GM18907 (cell line): ENCODE data around the gene PPP2R1B.
"Not testable (repeated sequence)": the region's sequence is repeated elsewhere in the genome, so short reads cannot be mapped to it uniquely, and the experiment has no call there.

Experiments used
- ATAC-seq: cut with Tn5 transposase; IDR thresholded peaks from one replicate; pipeline ENCODE4 v1.9.1; 2021; ENCODE audit warnings: mild to moderate bottlenecking, moderate library complexity; ENCODE audit not compliant: unreplicated experiment

PPP2R1B gene

GRCh38 chr11:111729071-111729830 is 36.9 kb downstream of the PPP2R1B start:
- ATAC-seq, result no peak

GRCh38 chr11:111727431-111727830 is 38.8 kb downstream of the PPP2R1B start:
- ATAC-seq, result no peak

DNA sequence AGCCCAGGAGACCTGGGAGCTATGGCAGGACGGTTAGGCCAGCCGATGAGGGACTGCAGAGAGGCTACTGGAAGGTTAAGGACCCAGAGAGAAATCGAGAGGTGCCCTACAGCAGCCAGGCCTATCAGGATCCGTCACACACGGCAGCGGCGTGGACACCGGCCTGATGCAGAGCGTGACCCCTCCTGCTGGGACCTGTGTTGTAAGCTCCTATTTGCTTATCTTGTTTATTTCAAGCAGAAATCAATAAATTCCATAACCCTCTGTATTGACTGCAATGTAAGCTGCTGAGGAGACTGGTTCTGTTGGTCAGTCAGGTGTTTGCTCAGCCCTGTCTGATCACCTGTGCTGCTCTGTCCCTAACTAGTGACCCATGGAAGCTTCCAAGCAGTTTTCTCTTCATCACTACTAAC is 39.9 kb downstream of the PPP2R1B start:
- no peak for ATAC-seq

GRCh38 chr11:111725621-111726020 is 40.6 kb downstream of the PPP2R1B start:
- ATAC-seq, result no peak

DNA sequence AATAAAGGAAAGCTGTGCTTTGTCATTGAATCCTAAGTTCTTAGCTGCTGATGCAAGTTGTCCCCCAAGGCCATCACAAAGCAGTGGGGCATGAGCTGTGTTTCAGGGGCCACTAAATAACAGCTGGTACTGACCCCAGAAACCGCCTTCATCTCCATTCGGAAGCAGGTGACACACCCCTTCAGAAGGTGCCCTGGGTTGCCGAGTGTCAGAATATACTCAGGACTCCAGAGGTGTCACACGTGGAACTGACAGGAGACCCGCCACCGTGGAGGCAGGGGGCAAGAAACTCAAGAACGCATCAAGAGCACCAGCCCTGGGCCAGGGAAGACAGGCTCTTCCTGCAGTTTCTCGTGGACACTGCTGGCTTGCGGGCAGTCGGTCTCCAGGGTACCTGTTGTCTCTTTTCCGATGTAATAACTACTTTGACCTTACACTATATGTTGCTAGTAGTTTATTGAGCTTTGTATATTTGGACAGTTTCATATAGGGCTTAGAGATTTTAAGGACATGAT is 41.5 kb downstream of the PPP2R1B start:
- no peak for ATAC-seq

DNA sequence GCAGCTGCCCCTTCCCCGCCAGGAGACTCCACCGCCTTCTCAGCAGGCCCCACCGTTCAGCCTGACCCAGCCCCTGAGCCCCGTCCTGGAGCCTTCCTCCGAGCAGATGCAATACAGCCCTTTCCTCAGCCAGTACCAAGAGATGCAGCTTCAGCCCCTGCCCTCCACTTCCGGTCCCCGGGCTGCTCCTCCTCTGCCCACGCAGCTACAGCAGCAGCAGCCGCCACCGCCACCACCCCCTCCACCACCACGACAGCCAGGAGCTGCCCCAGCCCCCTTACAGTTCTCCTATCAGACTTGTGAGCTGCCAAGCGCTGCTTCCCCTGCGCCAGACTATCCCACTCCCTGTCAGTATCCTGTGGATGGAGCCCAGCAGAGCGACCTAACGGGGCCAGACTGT is 42.6 kb downstream of the PPP2R1B start:
- no peak for ATAC-seq

GRCh38 chr11:111722501-111722900 is 43.7 kb downstream of the PPP2R1B start:
- ATAC-seq, result no peak

DNA sequence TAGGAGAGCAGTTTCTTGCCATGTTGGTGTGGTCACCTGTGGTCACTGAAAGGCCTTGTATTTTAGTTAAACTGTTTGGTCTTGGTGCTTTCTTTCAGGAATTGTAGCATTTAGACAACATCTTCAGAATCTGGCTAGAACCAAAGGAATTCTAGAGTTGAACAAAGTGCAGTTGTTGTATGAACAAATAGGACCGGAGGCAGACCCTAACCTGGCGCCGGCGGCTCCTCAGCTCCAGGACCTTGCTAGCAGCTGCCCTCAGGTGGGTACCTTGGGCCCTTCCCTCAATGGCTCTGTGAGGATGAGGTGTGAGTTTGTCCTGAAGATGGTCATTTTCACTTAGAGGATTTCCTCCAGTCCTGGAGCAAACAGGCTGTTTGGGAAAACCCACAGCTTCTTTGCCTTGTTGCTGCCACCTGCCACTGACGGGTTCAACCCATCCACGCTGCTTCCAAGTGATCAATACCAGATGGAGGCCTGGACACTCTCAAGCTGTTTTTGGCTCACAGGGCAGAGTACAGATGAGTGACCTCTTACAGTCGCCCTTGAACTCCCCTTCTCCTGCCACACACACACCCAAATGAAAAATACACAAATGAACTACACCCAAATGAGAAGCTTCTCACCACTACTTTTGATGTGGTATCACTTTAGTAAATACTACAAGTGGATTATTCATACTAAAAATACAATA is 45.2 kb downstream of the PPP2R1B start:
- no peak for ATAC-seq

DNA sequence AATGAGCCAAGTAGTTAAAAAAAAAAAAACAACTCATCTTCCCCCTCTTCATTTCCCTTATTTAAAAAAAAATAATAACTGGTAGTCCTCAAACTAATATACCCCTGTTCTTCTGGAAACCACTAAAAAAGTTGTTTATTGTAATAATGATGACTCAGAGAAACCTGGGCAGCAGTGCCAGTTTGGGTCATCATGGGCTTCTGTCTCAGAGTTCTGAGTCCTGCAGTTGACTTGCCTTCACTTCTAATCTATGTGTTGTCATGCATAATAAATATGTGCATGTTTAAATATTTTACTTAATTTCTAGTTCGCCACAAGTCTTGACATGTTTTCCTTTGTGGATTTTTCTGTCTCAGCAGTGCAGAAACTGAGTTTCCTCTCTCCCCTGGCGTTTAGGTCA is 46.8 kb downstream of the PPP2R1B start:
- no peak for ATAC-seq

DNA sequence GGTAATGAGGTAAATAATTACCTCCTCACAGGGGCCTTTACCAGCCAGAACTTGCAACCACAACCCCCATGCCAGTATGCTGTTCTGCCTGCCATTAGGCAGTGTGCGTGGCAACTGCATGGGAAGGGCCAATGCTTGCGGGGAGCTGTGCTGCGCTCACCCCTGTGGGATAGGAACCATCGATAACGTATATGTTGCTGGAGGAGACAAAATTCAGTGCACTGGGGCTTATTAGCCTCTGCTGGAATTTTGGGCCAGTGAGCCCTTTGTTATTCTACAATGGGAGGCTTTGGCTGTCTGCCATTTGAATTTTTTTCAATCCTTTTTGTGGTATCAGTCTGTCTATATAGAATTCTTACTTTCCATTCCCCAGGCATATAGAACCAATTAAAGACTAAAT is 47.3 kb downstream of the PPP2R1B start:
- ATAC-seq, result no peak

DNA sequence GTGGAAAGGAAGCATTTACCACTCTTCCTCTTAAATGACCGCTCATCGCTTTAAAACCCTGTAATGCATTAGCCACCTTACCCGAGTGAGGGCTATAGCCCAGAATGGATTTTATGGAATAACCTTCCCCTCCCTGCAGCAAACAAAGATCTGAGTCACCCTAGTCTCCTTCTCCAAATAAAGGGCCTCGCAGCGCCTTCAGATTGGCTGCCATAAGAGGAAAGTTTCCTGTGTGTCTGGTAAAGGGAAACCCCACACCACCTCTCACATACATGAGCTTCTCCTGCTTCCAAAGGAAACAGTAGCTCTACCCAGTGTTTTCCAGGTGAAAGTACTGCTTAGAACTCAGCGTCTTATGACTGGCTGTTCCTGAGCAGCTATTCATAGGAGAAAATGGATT is 47.8 kb downstream of the PPP2R1B start:
- ATAC-seq, result no peak

DNA sequence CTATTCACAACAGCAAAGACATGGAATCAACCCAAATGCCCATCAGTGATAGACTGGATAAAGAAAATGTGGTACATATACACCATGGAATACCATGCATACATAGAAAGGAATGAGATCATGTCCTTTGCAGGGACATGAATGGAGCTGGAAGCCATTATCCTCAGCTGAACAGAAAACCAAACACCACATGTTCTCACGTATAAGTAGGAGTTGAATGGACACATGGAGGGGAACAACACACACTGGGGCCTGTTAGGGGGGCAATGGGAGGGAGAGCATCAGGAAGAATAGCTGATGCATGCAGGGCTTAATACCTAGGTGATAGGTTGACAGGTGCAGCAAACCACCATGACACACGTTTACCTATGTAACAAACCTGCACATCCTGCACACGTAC is 48.5 kb downstream of the PPP2R1B start:
- not testable (repeated sequence) for ATAC-seq

DNA sequence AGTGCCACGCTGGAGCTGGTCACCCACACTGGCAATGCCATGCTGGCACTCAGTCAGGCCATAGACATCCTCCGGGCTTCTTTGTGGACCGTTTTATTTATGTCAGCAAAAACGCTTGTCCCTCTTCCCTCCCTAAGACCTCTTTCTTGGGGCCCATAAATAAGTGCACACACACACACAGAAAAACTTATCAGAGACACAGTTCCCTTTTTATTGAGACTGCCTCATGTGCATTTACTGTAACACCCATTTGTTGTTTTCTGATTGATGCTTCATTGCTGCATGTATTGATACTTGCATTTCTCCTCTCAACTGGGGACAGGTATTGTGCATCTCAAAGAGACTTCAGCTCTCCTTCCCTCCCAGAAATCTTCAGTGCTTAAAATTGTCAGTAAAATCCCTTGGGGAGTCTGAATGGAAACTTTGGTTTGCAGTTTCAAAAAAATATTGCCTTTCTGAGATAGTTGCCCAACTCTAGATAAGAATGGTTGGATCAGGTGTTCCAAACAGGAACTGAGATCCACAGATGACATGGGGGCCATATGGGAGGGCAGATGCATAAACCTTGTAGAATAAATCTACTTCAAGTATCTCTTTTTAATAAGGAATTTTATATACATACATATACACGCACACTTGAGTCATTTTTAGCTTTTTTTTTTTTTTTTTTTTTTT is 50.9 kb downstream of the PPP2R1B start:
- ATAC-seq, result no peak

DNA sequence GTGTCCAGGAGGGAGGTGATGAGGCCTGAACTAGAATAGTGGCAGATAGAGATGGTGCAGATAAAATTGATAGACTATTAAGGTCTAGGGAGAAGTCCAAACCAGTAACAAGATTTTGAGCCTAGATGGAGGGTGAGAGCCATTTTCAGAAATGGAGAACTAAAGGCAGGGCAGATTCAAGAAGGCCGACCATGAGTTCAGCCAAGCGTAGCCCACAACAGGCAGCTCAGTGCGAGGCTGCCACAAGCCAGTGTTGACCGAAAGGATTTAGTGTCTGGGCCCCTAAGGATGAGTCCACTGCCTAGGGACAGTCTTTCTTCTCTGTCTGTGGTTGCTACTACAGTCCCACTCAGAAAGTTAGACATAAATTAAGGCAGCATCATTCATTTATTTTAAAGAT is 51.7 kb downstream of the PPP2R1B start:
- no peak for ATAC-seq

DNA sequence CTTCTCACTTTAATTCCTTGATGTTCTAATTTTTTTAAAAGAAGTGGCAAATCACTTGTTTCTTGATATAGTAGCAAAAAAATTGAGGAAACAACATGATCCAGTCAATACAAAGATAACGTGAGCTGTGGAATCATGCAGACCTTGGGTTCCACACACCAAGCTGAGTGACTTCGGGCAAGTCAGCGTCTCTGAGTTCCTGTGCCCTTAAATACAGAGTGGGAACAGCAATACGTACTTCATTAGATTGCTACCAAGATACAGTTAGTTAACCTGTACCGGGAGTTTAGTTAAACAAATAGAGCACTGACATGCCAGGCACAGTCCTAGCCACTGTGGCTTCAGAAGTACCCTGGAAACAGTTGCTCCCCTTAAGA is 58.5 kb downstream of the PPP2R1B start:
- ATAC-seq, result no peak

- ATAC-seq, result no peak
These were observed 59.0 kb downstream of the PPP2R1B start for GRCh38 chr11:111707039-111707690.

GRCh38 chr11:111703576-111703975 is 62.6 kb downstream of the PPP2R1B start:
- no peak for ATAC-seq

DNA sequence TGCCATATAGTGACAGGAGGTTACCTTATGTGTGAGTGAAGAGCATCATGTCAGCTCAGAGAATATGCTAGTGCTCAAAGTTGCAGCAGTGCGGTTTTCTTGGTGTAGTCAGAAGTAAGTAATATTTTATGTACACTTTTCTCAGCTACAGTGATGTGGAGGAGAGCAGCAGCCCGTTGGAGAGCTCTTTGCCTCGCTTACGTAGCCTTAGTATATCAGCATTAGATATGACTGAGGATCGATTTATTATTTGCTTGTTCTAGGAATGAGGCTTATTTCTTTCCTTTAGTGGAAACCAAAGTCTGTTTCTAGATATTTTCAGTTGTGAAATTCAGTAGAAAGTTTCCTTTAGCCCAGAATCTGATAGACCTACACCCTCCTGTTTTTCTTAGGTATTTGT is 63.6 kb downstream of the PPP2R1B start:
- ATAC-seq, result no peak

- no peak for ATAC-seq
These were observed 66.0 kb downstream of the PPP2R1B start for GRCh38 chr11:111700162-111700561.

- ATAC-seq, result no peak
These were observed 66.5 kb downstream of the PPP2R1B start for GRCh38 chr11:111699579-111700156.
